ENCODE results near the gene ST3GAL4.

The ST3GAL4 gene

GRCh38 chr11:126456783-126457542 lies 101.5 kb downstream of the ST3GAL4 start:
- DNase-seq = no peak

- no peak for DNase-seq
Observed at GRCh38 chr11:126457817-126458216, 102.3 kb downstream of the ST3GAL4 start.

GRCh38 chr11:126459691-126460281 lies 104.3 kb downstream of the ST3GAL4 start:
- no peak for DNase-seq

GRCh38 chr11:126460417-126461095 lies 105.1 kb downstream of the ST3GAL4 start:
- DNase-seq = no peak

GRCh38 chr11:126461096-126461440 lies 105.6 kb downstream of the ST3GAL4 start:
- DNase-seq = no peak

- no peak for DNase-seq
Observed at GRCh38 chr11:126461996-126462395, 106.5 kb downstream of the ST3GAL4 start.

- no peak for DNase-seq
Observed at GRCh38 chr11:126462422-126462821, 106.9 kb downstream of the ST3GAL4 start.

Data from GOT3 (cell line).